Smooth muscle cell (in vitro differentiated cells): ENCODE measurements around the gene RBM12. TPM values are rescaled to one million over a fixed set of nuclear protein-coding genes. Genes with fewer than 3 reads are reported as not detected.

Experiments
- DNase-seq: peaks from one replicate; lab custom pipeline; 2025; ENCODE audit not compliant: unreplicated experiment; lab: John Stamatoyannopoulos, UW
- H2AFZ ChIP-seq: fragments of 200-600 bp; sonication (generic); 2 replicates; pipeline ENCODE4 v1.6.0; 2016; ENCODE audit warnings: antibody characterized with exemption, low read depth, mild to moderate bottlenecking
- H3F3A ChIP-seq: fragments of 200-600 bp; sonication (generic); 2 replicates; pipeline ENCODE4 v1.6.0; 2017; ENCODE audit warnings: antibody characterized with exemption, low read depth
- H3K27ac ChIP-seq: fragments of 200-600 bp; sonication (generic); 2 replicates; pipeline ENCODE4 v1.5.1; 2016; ENCODE audit warnings: low read depth, mild to moderate bottlenecking
- H3K27me3 ChIP-seq: fragments of 200-600 bp; sonication (generic); 2 replicates; pipeline ENCODE4 v1.6.1; 2016; ENCODE audit warnings: low read depth, mild to moderate bottlenecking
- H3K36me3 ChIP-seq: fragments of 200-600 bp; sonication (generic); 2 replicates; pipeline ENCODE4 v1.5.1; 2016; ENCODE audit warnings: low read depth
- H3K4me1 ChIP-seq: fragments of 200-600 bp; sonication (generic); 2 replicates; pipeline ENCODE4 v1.5.1; 2016; ENCODE audit warnings: low read depth
- H3K4me2 ChIP-seq: fragments of 200-600 bp; sonication (generic); 2 replicates; pipeline ENCODE4 v1.6.0; 2016; ENCODE audit warnings: mild to moderate bottlenecking
- H3K4me3 ChIP-seq: fragments of 200-600 bp; sonication (generic); 2 replicates; pipeline ENCODE4 v1.5.1; 2016; ENCODE audit warnings: mild to moderate bottlenecking
- H3K79me2 ChIP-seq: fragments of 200-600 bp; sonication (generic); 2 replicates; pipeline ENCODE4 v1.6.0; 2016; ENCODE audit warnings: low read depth, mild to moderate bottlenecking
- H3K9ac ChIP-seq: fragments of 200-600 bp; sonication (generic); 2 replicates; pipeline ENCODE4 v1.6.0; 2016; ENCODE audit warnings: low read depth
- H3K9me3 ChIP-seq: fragments of 200-600 bp; sonication (generic); replicated peaks from 2 replicates; pipeline ENCODE4 v1.5.1; 2016; ENCODE audit warnings: low read depth
- H4K20me1 ChIP-seq: fragments of 200-600 bp; sonication (generic); 2 replicates; pipeline ENCODE4 v1.6.0; 2016; ENCODE audit warnings: low read depth
- WGBS: methylation state at CpG from one replicate; pipeline ENCODE4 v1.1.7; 2016; ENCODE audit warnings: low lambda C conversion rate; 5-methylcytosine and 5-hydroxymethylcytosine counted together
- polyA plus RNA-seq: library from polyadenylated mRNA; unstranded; fragments of >200 nt; fragmentation: Nextera tagmentation; extraction: Ambion mirVana; gene quantifications from 2 replicates; pipeline ENCODE4 v1.2.1, GENCODE V29; 2016
- total RNA-seq: library from RNA; depleted of rRNA; stranded (reverse); fragments of >200 nt; gene quantifications from 2 replicates; pipeline ENCODE4 v1.2.3, GENCODE V29; 2014
- TF ChIP-seq, protein P1 (sequence below): fragments of 200-600 bp; sonication (generic); IDR thresholded peaks from 2 replicates; pipeline ENCODE4 v1.5.1; 2017; ENCODE audit warnings: borderline replicate concordance, mild to moderate bottlenecking, antibody characterized with exemption; ENCODE audit not compliant: insufficient read depth, poor library complexity, severe bottlenecking

The RBM12 gene
- total and polyA plus RNA-seq, 2 experiments from 2014 or later: 14.5 to 44.2 TPM

DNA sequence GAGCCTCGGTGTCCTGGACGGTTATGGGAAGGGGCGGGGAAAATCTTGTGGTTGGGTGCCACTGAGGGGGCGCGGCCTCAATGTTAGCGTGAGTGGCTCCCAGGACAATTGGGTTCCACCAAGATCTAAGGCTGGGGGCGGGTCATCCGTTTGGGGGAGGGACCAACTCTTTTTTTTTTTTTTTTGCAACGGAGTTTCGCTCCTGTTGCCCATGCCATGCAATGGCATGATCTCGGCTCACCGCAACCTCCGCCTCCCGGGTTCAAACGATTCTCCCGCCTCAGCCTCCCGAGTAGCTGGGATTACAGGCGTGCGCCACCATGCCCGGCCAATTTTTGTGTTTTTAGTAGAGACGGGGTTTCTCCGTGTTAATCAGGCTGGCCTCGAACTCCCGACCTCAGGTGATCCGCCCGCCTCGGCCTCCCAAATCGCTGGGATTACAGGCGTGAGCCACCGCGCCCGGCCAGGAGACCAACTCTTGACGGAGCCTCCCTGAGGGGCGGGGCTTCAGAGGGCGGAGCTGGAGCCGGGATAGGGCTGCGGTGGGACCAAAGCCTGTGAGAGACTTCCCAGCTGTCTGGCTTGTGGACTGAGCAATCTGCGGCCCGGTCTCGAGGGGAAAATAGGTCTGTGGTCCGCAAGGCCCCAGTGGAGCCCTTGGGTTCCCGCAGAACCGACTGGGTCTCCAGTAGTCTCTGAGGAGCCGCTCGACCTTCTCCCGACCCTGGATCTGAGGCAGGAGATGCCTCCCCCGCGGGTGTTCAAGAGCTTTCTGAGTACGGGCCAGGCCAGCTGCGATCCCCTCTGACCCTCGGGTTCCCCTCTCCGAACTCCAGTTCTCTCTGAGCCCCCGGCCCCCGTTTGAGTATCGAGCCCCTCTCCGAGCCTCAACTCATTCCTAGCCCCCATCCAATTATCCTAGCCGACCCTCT is 48.0 kb downstream of the RBM12 start:
- Histone ChIP-seq H3K9ac (peak overlapping the region; percentile 4), H3K36me3 (no peaks in the 10 kb centered on the region), H3K9me3 (no peaks in the 10 kb centered on the region), H3F3A (peaks cover 13% of the 10 kb centered on the region), H2AFZ (no peak overlapping the region), H3K4me3 (peak overlapping the region; percentile 65), H3K4me2 (peak overlapping the region; percentile 96), H3K79me2 (no peaks in the 10 kb centered on the region), H3K27ac (peak overlapping the region; percentile 77), H3K27me3 (no peaks in the 10 kb centered on the region), H4K20me1 (peaks cover 4% of the 10 kb centered on the region), H3K4me1 (peaks cover 10% of the 10 kb centered on the region)
- TF ChIP-seq, protein P1, sequence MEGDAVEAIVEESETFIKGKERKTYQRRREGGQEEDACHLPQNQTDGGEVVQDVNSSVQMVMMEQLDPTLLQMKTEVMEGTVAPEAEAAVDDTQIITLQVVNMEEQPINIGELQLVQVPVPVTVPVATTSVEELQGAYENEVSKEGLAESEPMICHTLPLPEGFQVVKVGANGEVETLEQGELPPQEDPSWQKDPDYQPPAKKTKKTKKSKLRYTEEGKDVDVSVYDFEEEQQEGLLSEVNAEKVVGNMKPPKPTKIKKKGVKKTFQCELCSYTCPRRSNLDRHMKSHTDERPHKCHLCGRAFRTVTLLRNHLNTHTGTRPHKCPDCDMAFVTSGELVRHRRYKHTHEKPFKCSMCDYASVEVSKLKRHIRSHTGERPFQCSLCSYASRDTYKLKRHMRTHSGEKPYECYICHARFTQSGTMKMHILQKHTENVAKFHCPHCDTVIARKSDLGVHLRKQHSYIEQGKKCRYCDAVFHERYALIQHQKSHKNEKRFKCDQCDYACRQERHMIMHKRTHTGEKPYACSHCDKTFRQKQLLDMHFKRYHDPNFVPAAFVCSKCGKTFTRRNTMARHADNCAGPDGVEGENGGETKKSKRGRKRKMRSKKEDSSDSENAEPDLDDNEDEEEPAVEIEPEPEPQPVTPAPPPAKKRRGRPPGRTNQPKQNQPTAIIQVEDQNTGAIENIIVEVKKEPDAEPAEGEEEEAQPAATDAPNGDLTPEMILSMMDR: no peak
- DNase-seq: peak; percentile 36
- WGBS: 19% methylated on average over 52 of the region's 57 CpGs

DNA sequence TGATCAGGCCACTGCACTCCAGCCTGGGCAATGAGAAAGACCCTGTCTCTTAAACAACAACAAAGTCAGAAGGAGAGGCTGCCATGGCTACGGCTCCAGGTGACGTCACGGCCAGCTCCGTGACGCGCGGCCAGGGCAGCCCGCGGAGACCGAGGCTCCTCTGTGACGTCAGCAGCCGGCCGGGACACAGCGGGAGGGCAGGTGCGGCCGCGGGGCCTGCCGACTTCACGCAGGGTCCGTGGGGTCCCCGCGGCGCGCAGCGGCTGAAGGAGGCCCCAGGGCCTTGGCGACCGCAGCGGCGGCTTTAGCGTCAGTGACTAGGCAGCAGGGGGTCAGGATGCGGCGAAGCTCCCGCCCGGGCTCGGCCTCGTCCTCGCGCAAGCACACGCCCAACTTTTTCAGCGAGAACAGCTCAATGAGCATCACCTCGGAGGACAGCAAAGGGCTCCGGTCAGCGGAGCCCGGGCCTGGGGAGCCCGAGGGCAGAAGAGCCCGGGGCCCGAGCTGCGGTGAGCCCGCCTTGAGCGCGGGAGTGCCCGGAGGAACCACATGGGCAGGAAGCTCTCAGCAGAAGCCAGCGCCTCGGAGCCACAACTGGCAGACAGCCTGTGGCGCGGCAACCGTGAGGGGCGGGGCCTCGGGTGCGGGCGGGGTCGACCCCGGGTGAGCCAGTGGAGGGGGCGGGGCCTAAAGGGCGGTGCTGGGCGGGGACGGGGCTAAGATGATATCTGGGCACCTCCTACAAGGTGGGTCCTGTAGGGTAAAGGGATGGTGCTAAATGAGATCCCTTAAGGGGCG is 48.8 kb downstream of the RBM12 start, which contains the start of gene SPAG4:
Gene SPAG4 (plus strand): TSS at position 163 of the 798 bp plus-strand sequence. CDS start 175 bp downstream, at position 338.
- peak within 1 kb of the TSS; percentile 96 for H3K4me2 ChIP-seq
- H3K9ac ChIP-seq: peak within 1 kb of the TSS; percentile 74
- 2% methylated on average over 54 of the region's 68 CpGs for WGBS
- peaks cover 6% of the 10 kb centered on the region for H3F3A ChIP-seq
- peak within 1 kb of the TSS; percentile 25 for H2AFZ ChIP-seq
- peak; percentile 96 for DNase-seq
- TF ChIP-seq, protein P1: no peak
- H4K20me1 ChIP-seq: peaks cover 4% of the 10 kb centered on the region
- peaks cover 10% of the 10 kb centered on the region for H3K4me1 ChIP-seq
- H3K36me3 ChIP-seq: no peaks in the 10 kb centered on the region
- H3K9me3 ChIP-seq: no peaks in the 10 kb centered on the region
- no peaks in the 10 kb centered on the region for H3K79me2 ChIP-seq
- H3K4me3 ChIP-seq: peak within 1 kb of the TSS; percentile 65
- peak within 1 kb of the TSS; percentile 77 for H3K27ac ChIP-seq
- H3K27me3 ChIP-seq: no peaks in the 10 kb centered on the region

GRCh38 chr20:35611482-35611881 is 53.2 kb downstream of the RBM12 start:
- Histone ChIP-seq H4K20me1 (no peaks in the 10 kb centered on the region), H3F3A (no peaks in the 10 kb centered on the region), H2AFZ (no peak overlapping the region), H3K4me2 (no peak overlapping the region), H3K27me3 (no peaks in the 10 kb centered on the region), H3K4me3 (no peak overlapping the region), H3K79me2 (no peaks in the 10 kb centered on the region), H3K9me3 (no peaks in the 10 kb centered on the region), H3K27ac (no peak overlapping the region), H3K9ac (no peak overlapping the region), H3K4me1 (no peaks in the 10 kb centered on the region), H3K36me3 (no peaks in the 10 kb centered on the region)
- no peak for DNase-seq
- WGBS: 98% methylated on average over 2 of the region's 2 CpGs
- TF ChIP-seq, protein P1: no peak
